ENCODE data around the gene CIT. TPM values are rescaled to one million over a fixed set of nuclear protein-coding genes. Genes with fewer than 3 reads are reported as not detected.
"Not testable (repeated sequence)": the region's sequence is repeated elsewhere in the genome, so short reads cannot be mapped to it uniquely, and the experiment has no call there.

CIT gene
- total and polyA plus RNA-seq, 2 experiments from 2014 or later, result 1.4 to 30.3 TPM

GRCh38 chr12:119664642-119665041 lies 212.5 kb downstream of the CIT start:
- DNase-seq (ENCODE audit: low read depth in 1 of 2, low spot score in 1 of 2), result no peak
- H3K4me1 ChIP-seq (ENCODE audit: low read depth), result peaks cover 4% of the 10 kb centered on the region
- TF ChIP-seq CTCF (IDR thresholded peaks at IDR 0.05; ENCODE audit: low read depth, low read length), result no peak
- H3K9me3 ChIP-seq (ENCODE audit: low read depth), result no peaks in the 10 kb centered on the region
- no peaks in the 10 kb centered on the region for H3K36me3 ChIP-seq
- no peak overlapping the region for H3K27ac ChIP-seq
- no peak overlapping the region for H3K4me3 ChIP-seq
- peaks cover 11% of the 10 kb centered on the region for H3K27me3 ChIP-seq

GRCh38 chr12:119661882-119662281 lies 215.2 kb downstream of the CIT start:
- H3K9me3 ChIP-seq (ENCODE audit: low read depth), result no peaks in the 10 kb centered on the region
- H3K4me3 ChIP-seq, result no peak overlapping the region
- no peak overlapping the region for H3K27ac ChIP-seq
- no peaks in the 10 kb centered on the region for H3K4me1 ChIP-seq (ENCODE audit: low read depth)
- no peak for DNase-seq (ENCODE audit: low read depth in 1 of 2, low spot score in 1 of 2)
- H3K27me3 ChIP-seq, result peaks cover 11% of the 10 kb centered on the region
- no peak for TF ChIP-seq CTCF (IDR thresholded peaks at IDR 0.05; ENCODE audit: low read depth, low read length)
- H3K36me3 ChIP-seq, result no peaks in the 10 kb centered on the region

DNA sequence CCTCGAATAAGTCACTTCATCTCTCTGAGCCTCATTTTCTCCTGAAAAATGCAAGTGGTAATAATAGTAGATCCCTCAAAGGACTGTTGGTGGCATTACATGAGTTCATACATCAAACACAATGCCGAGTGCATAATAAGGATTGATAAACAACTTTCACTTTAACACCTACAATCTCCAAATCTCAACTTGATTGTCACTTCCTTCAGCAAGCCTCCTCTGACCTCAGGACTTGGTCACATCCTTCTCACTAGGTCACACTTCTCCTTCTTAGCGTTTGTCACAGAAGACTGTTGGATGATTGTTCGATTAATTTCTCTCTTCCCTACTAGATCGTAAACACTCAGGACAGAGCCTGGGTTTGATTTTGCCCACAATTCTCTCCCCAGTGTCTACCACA lies 217.0 kb downstream of the CIT start:
- DNase-seq (ENCODE audit: low read depth in 1 of 2, low spot score in 1 of 2), result no peak

DNA sequence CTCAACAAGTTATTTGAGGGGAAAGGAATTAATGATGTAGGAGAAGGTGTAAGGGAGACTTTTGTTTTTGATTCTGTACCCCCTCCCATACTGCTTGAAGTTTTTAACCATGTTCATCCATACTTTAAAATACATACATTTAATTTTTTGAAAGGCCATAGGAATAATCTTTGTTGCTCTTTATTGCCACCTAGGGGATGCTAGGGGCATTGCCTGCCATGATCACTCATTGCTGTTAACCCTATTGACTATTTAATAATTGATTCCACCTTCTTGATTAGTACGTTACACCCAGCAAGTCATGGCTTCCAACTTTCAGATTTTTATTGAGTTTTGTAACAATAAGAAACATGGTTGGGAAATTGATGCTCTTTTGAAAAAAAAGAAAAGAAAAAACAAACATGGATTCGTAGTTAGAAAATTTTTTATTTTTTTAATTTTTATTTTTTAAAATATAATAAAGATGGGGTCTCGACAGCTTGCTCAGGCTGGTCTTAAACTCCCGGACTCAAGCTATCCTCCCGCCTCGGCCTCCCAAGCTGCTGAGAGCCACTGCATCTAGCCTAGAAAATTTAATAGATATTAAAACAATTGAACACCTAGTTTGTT lies 217.7 kb downstream of the CIT start:
- Histone ChIP-seq H3K36me3 (no peaks in the 10 kb centered on the region), H3K27me3 (peaks cover 11% of the 10 kb centered on the region), H3K27ac (no peak overlapping the region), H3K4me3 (no peak overlapping the region), H3K9me3 (ENCODE audit: low read depth) (no peaks in the 10 kb centered on the region), H3K4me1 (ENCODE audit: low read depth) (no peaks in the 10 kb centered on the region)
- DNase-seq (ENCODE audit: low read depth in 1 of 2, low spot score in 1 of 2), result peak; percentile 33 to 49
- TF ChIP-seq CTCF (IDR thresholded peaks at IDR 0.05; ENCODE audit: low read depth, low read length), result peak; percentile 94

More for the DNA sequence above, 217.0 kb downstream of the CIT start:
- no peak for TF ChIP-seq CTCF (IDR thresholded peaks at IDR 0.05; ENCODE audit: low read depth, low read length)
- Histone ChIP-seq H3K4me1 (ENCODE audit: low read depth) (no peaks in the 10 kb centered on the region), H3K36me3 (no peaks in the 10 kb centered on the region), H3K27me3 (peaks cover 11% of the 10 kb centered on the region), H3K4me3 (no peak overlapping the region), H3K27ac (no peak overlapping the region), H3K9me3 (ENCODE audit: low read depth) (no peaks in the 10 kb centered on the region)

DNA sequence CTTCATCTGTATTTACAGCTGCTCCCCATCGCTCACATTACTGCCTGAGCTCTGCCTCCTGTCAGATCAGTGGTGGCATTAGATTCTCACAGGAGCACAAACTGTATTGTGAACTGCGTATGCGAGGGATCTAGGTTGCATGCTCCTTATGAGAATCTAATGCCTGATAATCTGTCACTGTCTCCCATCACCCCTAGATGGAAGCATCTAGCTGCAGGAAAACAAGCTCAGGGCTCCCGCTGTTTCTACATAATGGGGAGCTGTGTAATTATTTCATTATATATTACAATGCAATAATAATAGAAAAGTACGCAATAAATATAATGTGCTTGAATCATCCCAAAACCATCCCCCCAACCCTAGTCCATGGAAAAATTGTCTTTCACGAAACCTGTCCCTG lies 219.0 kb downstream of the CIT start:
- H3K9me3 ChIP-seq (ENCODE audit: low read depth); H3K4me1 ChIP-seq (ENCODE audit: low read depth); H3K36me3 ChIP-seq; H3K27ac ChIP-seq; DNase-seq (ENCODE audit: low read depth in 1 of 2, low spot score in 1 of 2); H3K4me3 ChIP-seq: not testable (repeated sequence)
- H3K27me3 ChIP-seq, result peaks cover 11% of the 10 kb centered on the region

DNA sequence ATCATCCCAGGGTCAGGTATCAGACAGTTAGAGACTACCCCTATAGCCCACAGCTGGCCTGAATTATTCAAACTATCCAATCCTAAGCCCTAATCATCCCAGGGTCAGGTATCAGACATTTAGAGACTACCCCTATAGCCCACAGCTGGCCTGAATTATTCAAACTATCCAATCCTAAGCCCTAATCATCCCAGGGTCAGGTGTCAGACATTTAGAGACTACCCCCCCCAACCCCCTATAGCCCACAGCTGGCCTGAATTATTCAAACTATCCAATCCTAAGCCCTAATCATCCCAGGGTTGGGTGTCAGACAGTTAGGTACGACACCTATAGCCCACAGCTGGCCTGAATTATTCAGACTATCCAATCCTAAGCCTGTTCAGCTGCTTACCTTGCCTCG lies 220.1 kb downstream of the CIT start:
- not testable (repeated sequence) for H3K27me3 ChIP-seq; H3K9me3 ChIP-seq (ENCODE audit: low read depth); DNase-seq (ENCODE audit: low read depth in 1 of 2, low spot score in 1 of 2); H3K27ac ChIP-seq; H3K4me1 ChIP-seq (ENCODE audit: low read depth); H3K4me3 ChIP-seq; H3K36me3 ChIP-seq

GRCh38 chr12:119652665-119653064 lies 224.5 kb downstream of the CIT start:
- H3K27me3 ChIP-seq, result no peaks in the 10 kb centered on the region
- no peaks in the 10 kb centered on the region for H3K36me3 ChIP-seq
- H3K9me3 ChIP-seq (ENCODE audit: low read depth), result no peaks in the 10 kb centered on the region
- no peak for DNase-seq (ENCODE audit: low read depth in 1 of 2, low spot score in 1 of 2)
- no peak overlapping the region for H3K27ac ChIP-seq
- no peak for TF ChIP-seq CTCF (IDR thresholded peaks at IDR 0.05; ENCODE audit: low read depth, low read length)
- no peak overlapping the region for H3K4me3 ChIP-seq
- H3K4me1 ChIP-seq (ENCODE audit: low read depth), result no peaks in the 10 kb centered on the region

All from cardiac muscle cell (in vitro differentiated cells and primary cell).